CD4-positive, alpha-beta memory T cell (primary cell): Measurements from ENCODE around the gene JSRP1. TPM values are rescaled to one million over a fixed set of nuclear protein-coding genes. Genes with fewer than 3 reads are reported as not detected.
A peak's percentile ranks its signal among the peaks of the same experiment; 100 is the strongest.

ENCODE experiments used
- CTCF ChIA-PET: fragments of 350-600 bp; sonication (Branson Sonifier 250); formaldehyde crosslinking; loops from one replicate; lab custom pipeline; 2021; ENCODE audit warnings: inconsistent platforms; ENCODE audit not compliant: partially characterized antibody; lab: Charles Lee
- POLR2A ChIA-PET: fragments of 350-600 bp; sonication (Branson Sonifier 250); formaldehyde crosslinking; loops from one replicate; lab custom pipeline; 2021; ENCODE audit not compliant: partially characterized antibody; lab: Charles Lee
- DNase-seq, 5 donors: peaks; one replicate each; pipeline versions ENCODE4 v3.0.0 to v3.0.0-alpha.2; 2020 to 2022; ENCODE audit warnings: mixed read lengths in 1 of 5
- H3K27ac ChIP-seq: one replicate; pipeline ENCODE4 v1.7.0; 2013; ENCODE audit warnings: low read depth, low read length
- H3K27me3 ChIP-seq: 2 replicates; pipeline ENCODE4 v1.7.0; 2013; ENCODE audit warnings: mild to moderate bottlenecking, low read length, moderate library complexity; ENCODE audit not compliant: insufficient read depth
- H3K36me3 ChIP-seq: 2 replicates; pipeline ENCODE4 v1.7.0; 2013; ENCODE audit warnings: mild to moderate bottlenecking, low read length, moderate library complexity; ENCODE audit not compliant: insufficient read depth
- H3K4me1 ChIP-seq: 2 replicates; pipeline ENCODE4 v1.7.0; 2013; ENCODE audit warnings: mild to moderate bottlenecking, low read length, moderate library complexity; ENCODE audit not compliant: insufficient read depth
- H3K4me3 ChIP-seq, 2 donors: one replicate each; pipeline ENCODE4 v1.7.0; 2013; ENCODE audit warnings: low read length in 2 of 2, mild to moderate bottlenecking in 1 of 2
- H3K9me3 ChIP-seq, 2 donors: one replicate each; pipeline ENCODE4 v1.7.0; 2013; ENCODE audit warnings: low read length in 2 of 2, control low read depth in 1 of 2; ENCODE audit not compliant: control insufficient read depth in 1 of 2
- H3K27ac Mint-ChIP-seq, 7 donors: one replicate each; pipeline ENCODE4 v1.8.0; 2020 to 2021; ENCODE audit warnings: mixed read lengths in 7 of 7, mild to moderate bottlenecking in 6 of 7, inconsistent platforms in 3 of 7, moderate library complexity in 3 of 7
- H3K27me3 Mint-ChIP-seq, 2 donors: one replicate each; pipeline ENCODE4 v1.8.0; 2020 to 2021; ENCODE audit warnings: mixed read lengths in 2 of 2
- H3K36me3 Mint-ChIP-seq, 2 donors: one replicate each; pipeline ENCODE4 v1.8.0; 2020 to 2021; ENCODE audit warnings: mixed read lengths in 2 of 2, inconsistent platforms in 1 of 2, mild to moderate bottlenecking in 1 of 2
- H3K4me1 Mint-ChIP-seq, 4 donors: one replicate each; pipeline ENCODE4 v1.8.0; 2020 to 2021; ENCODE audit warnings: mixed read lengths in 4 of 4, mild to moderate bottlenecking in 1 of 4
- H3K4me3 Mint-ChIP-seq, 8 donors: one replicate each; pipeline ENCODE4 v1.8.0; 2020 to 2021; ENCODE audit warnings: mixed read lengths in 8 of 8, mild to moderate bottlenecking in 7 of 8, moderate library complexity in 6 of 8, inconsistent platforms in 3 of 8
- H3K9me3 Mint-ChIP-seq, 8 donors: one replicate each; pipeline ENCODE4 v1.8.0; 2020 to 2021; ENCODE audit warnings: mixed read lengths in 8 of 8, mild to moderate bottlenecking in 5 of 8, inconsistent platforms in 3 of 8, moderate library complexity in 1 of 8
- intact Hi-C: fragments of 100-400 bp; cut with micrococcal nuclease; formaldehyde crosslinking; loops from one replicate; pipeline ENCODE4 v1.15.1; 2023
- polyA plus RNA-seq, 2 donors: library from polyadenylated mRNA; unstranded; fragments of 300-500 nt; fragmentation: Illumina TruSeq; gene quantifications; one replicate each; pipeline ENCODE4 v1.2.3, GENCODE V29; 2021
- total RNA-seq, 2 experiments: library from RNA; stranded (reverse); gene quantifications; one replicate each; pipeline ENCODE4 v1.2.3, GENCODE V29; 2021

The JSRP1 gene
- total and polyA plus RNA-seq, 4 experiments from 2014 or later = 1.1 to 1.7 (median 1.4) TPM

GRCh38 chr19:2268480-2268830 is 12.2 kb upstream of the JSRP1 start:
- Histone ChIP-seq H3K27me3 (no peaks in the 10 kb centered on the region), H3K36me3 (peaks cover 14% of the 10 kb centered on the region), H3K27ac (peak overlapping the region; percentile 27), H3K4me3 (peak overlapping the region in 1 of 2 donors; percentile 44), H3K9me3 (no peaks in the 10 kb centered on the region), H3K4me1 (peaks cover 43% of the 10 kb centered on the region)
- Mint-ChIP-seq H3K4me3 (peak overlapping the region; percentile 52 to 95 (median 94)), H3K27ac (peak overlapping the region in 5 of 7 donors; percentile 42 to 99 (median 90)), H3K27me3 (no peaks in the 10 kb centered on the region), H3K9me3 (peaks cover 0 to 15% (median 0%) of the 10 kb centered on the region in 8 donors), H3K4me1 (peaks cover 10 to 39% (median 26%) of the 10 kb centered on the region in 4 donors), H3K36me3 (peaks cover 10 to 23% of the 10 kb centered on the region in 2 donors)
- CTCF ChIA-PET = interaction anchor here (1.9 kb wide), 1 partner anchor 9 kb away, joined by 8 read pairs; no protein-coding TSS in a partner anchor
- DNase-seq = no peak
- POLR2A ChIA-PET = interaction anchor here (2.6 to 13.8 kb wide), 4 partner anchors 7 to 32 kb away, joined by 14 to 251 read pairs (median 162); partner anchors contain the start of genes AMH, JSRP1, PLEKHJ1 and SF3A2
- intact Hi-C loops = loop anchor here (2.0 kb wide), 1 partner anchor 16 kb away; no protein-coding TSS in a partner anchor

GRCh38 chr19:2266183-2266993 is 10.2 kb upstream of the JSRP1 start:
- Histone ChIP-seq H3K4me1 (peaks cover 27% of the 10 kb centered on the region), H3K9me3 (no peaks in the 10 kb centered on the region), H3K27ac (no peak overlapping the region), H3K27me3 (no peaks in the 10 kb centered on the region), H3K4me3 (no peak overlapping the region), H3K36me3 (peaks cover 2% of the 10 kb centered on the region)
- H3K4me3 Mint-ChIP-seq = peak overlapping the region in 4 of 8 donors; percentile 21 to 51 (median 24)
- ChIA-PET CTCF (interaction anchor here (1.4 kb wide), 1 partner anchor 125 kb away, joined by 3 read pairs; no protein-coding TSS in a partner anchor), POLR2A (interaction anchor here (0.8 to 13.8 kb wide), 4 partner anchors 8 to 31 kb away, joined by 3 to 167 read pairs (median 9); partner anchors contain the start of genes AMH, JSRP1 and PLEKHJ1)
- H3K27me3 Mint-ChIP-seq = no peaks in the 10 kb centered on the region
- peak in 1 of 5 donors; percentile 43 for DNase-seq
- H3K9me3 Mint-ChIP-seq = peaks cover 0 to 8% (median 0%) of the 10 kb centered on the region in 8 donors
- peak overlapping the region in 3 of 7 donors; percentile 7 to 58 (median 43) for H3K27ac Mint-ChIP-seq
- peaks cover under 1 to 12% of the 10 kb centered on the region in 2 donors for H3K36me3 Mint-ChIP-seq
- intact Hi-C loops = no loop called here
- peaks cover 2 to 27% (median 16%) of the 10 kb centered on the region in 4 donors for H3K4me1 Mint-ChIP-seq

DNA sequence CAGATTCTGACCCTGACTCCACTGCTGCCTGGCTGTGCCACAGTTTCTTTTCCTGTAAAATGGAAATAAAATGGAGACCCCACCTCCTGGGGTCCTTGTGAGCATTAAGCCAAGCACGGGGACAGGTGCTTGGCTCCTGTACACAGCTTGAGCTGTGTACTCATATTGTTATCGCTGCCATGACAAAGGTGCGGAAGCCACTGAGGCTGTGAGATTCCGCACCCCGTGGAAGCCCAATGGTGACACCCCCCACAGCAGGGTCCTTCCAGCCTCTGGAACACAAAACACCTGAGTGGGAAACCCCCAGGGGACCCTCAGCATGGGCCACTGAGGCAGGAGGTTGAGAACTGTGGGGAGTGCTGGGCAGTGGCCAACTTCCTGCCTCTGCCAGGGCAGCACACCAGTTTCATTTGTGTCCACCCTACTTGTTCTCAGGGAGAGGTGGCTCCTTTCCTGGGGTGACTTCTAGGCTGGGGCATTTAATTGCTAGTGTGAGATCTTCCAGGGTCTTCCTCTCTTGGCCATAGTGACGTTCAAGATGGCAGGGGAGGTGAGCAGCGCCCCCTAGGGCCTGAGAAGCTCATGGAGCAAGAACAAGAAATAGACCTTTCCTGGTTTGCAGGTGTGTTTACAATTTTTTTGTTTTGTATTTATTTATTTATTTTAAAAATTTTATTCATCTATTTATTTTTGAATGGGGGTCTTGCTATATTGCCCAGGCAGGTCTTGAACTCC is 5.4 kb upstream of the JSRP1 start:
- Histone ChIP-seq H3K36me3 (no peaks in the 10 kb centered on the region), H3K4me1 (peaks cover 52% of the 10 kb centered on the region), H3K9me3 (no peaks in the 10 kb centered on the region), H3K4me3 (no peak overlapping the region), H3K27ac (no peak overlapping the region), H3K27me3 (no peaks in the 10 kb centered on the region)
- peak in 4 of 5 donors; percentile 49 to 57 (median 52) for DNase-seq
- intact Hi-C loops = no loop called here
- Mint-ChIP-seq H3K4me1 (peaks cover 19 to 56% (median 31%) of the 10 kb centered on the region in 4 donors), H3K4me3 (peak overlapping the region in 6 of 8 donors; percentile 34 to 74 (median 58)), H3K27ac (peak overlapping the region in 6 of 7 donors; percentile 75 to 91 (median 88)), H3K9me3 (no peaks in the 10 kb centered on the region), H3K27me3 (no peaks in the 10 kb centered on the region), H3K36me3 (no peaks in the 10 kb centered on the region)
- ChIA-PET CTCF (interaction anchor here (0.6 to 5.1 kb wide), 12 partner anchors 9 to 131 kb away, joined by 3 to 75 read pairs (median 4); partner anchors contain the start of genes AMH and PLEKHJ1), POLR2A (interaction anchor here (1.1 to 16.7 kb wide), 4 partner anchors 10 to 23 kb away, joined by 3 to 325 read pairs (median 91); partner anchors contain the start of genes PLEKHJ1 and SF3A2)

- DNase-seq = peak in 1 of 5 donors; percentile 52
- H3K4me1 ChIP-seq = peaks cover 46% of the 10 kb centered on the region
- peak overlapping the region; percentile 7 for H3K27ac ChIP-seq
These were observed 4.2 kb upstream of the JSRP1 start for GRCh38 chr19:2260341-2260805.

GRCh38 chr19:2259336-2259735 is 3.1 kb upstream of the JSRP1 start:
- Mint-ChIP-seq H3K4me3 (peak overlapping the region in 7 of 8 donors; percentile 21 to 80 (median 57)), H3K27me3 (no peaks in the 10 kb centered on the region), H3K9me3 (no peaks in the 10 kb centered on the region), H3K4me1 (peaks cover 17 to 52% (median 30%) of the 10 kb centered on the region in 4 donors), H3K27ac (peak overlapping the region; percentile 61 to 93 (median 86)), H3K36me3 (no peaks in the 10 kb centered on the region)
- intact Hi-C loops = no loop called here
- Histone ChIP-seq H3K36me3 (no peaks in the 10 kb centered on the region), H3K27ac (no peak overlapping the region), H3K9me3 (no peaks in the 10 kb centered on the region), H3K4me1 (peaks cover 46% of the 10 kb centered on the region), H3K4me3 (no peak overlapping the region), H3K27me3 (no peaks in the 10 kb centered on the region)
- POLR2A ChIA-PET = interaction anchor here (0.6 to 16.7 kb wide), 8 partner anchors 8 to 876 kb away, joined by 3 to 325 read pairs (median 4); partner anchors contain the start of genes AMH, PLEKHJ1 and SF3A2
- CTCF ChIA-PET = interaction anchor here (0.7 to 5.1 kb wide), 11 partner anchors 9 to 133 kb away, joined by 3 to 75 read pairs (median 7); partner anchors contain the start of gene PLEKHJ1
- no peak for DNase-seq

More at GRCh38 chr19:2260341-2260805, 4.2 kb upstream of the JSRP1 start:
- ChIA-PET POLR2A (interaction anchor here (0.8 to 16.7 kb wide), 5 partner anchors 9 to 104 kb away, joined by 3 to 325 read pairs (median 24); partner anchors contain the start of genes PLEKHJ1 and SF3A2), CTCF (interaction anchor here (0.6 to 5.1 kb wide), 7 partner anchors 11 to 331 kb away, joined by 3 to 75 read pairs (median 13); partner anchors contain the start of genes AP3D1 and PLEKHJ1)
- Mint-ChIP-seq H3K9me3 (no peaks in the 10 kb centered on the region), H3K36me3 (no peaks in the 10 kb centered on the region), H3K27me3 (no peaks in the 10 kb centered on the region), H3K4me1 (peaks cover 17 to 52% (median 30%) of the 10 kb centered on the region in 4 donors), H3K27ac (peak overlapping the region; percentile 86 to 97 (median 90)), H3K4me3 (peak overlapping the region; percentile 47 to 87 (median 76))
- intact Hi-C loops = no loop called here
- no peaks in the 10 kb centered on the region for H3K27me3 ChIP-seq
- no peaks in the 10 kb centered on the region for H3K36me3 ChIP-seq
- H3K4me3 ChIP-seq = no peak overlapping the region
- no peaks in the 10 kb centered on the region for H3K9me3 ChIP-seq

GRCh38 chr19:2255112-2255845 is 938 bp downstream of the JSRP1 start:
- peak overlapping the region in 1 of 7 donors; percentile 31 for H3K27ac Mint-ChIP-seq
- CTCF ChIA-PET = interaction anchor here (0.9 to 2.9 kb wide), 2 partner anchors 16 to 19 kb away, joined by 3 to 19 read pairs; partner anchors contain the start of gene PLEKHJ1

More at GRCh38 chr19:2255112-2255845, 938 bp downstream of the JSRP1 start:
- H3K9me3 ChIP-seq = no peaks in the 10 kb centered on the region
- no peak for DNase-seq
- H3K9me3 Mint-ChIP-seq = no peaks in the 10 kb centered on the region
- intact Hi-C loops = no loop called here
- peaks cover 60% of the 10 kb centered on the region for H3K4me1 ChIP-seq
- H3K27me3 ChIP-seq = no peaks in the 10 kb centered on the region
- POLR2A ChIA-PET = interaction anchor here (1.3 to 16.7 kb wide), 3 partner anchors 16 to 344 kb away, joined by 3 to 325 read pairs (median 167); partner anchors contain the start of genes PLEKHJ1 and SF3A2
- H3K36me3 ChIP-seq = no peaks in the 10 kb centered on the region
- H3K36me3 Mint-ChIP-seq = peaks cover 0 to 1% of the 10 kb centered on the region in 2 donors
- H3K27ac ChIP-seq = no peak overlapping the region
- peaks cover 14 to 42% (median 27%) of the 10 kb centered on the region in 4 donors for H3K4me1 Mint-ChIP-seq
- H3K4me3 Mint-ChIP-seq = peak overlapping the region in 1 of 8 donors; percentile 20
- H3K4me3 ChIP-seq = no peak overlapping the region
- H3K27me3 Mint-ChIP-seq = no peaks in the 10 kb centered on the region
